ENCODE data around the gene LEFTY2.
"Not testable (repeated sequence)": the region's sequence is repeated elsewhere in the genome, so short reads cannot be mapped to it uniquely, and the experiment has no call there.

The LEFTY2 gene

GRCh38 chr1:225977937-225978748 lies 37.1 kb upstream of the LEFTY2 start:
- peak; percentile 47 for TF ChIP-seq CTCF (IDR thresholded peaks at IDR 0.05; ENCODE audit: extremely low read depth, insufficient read depth, missing control alignments)
- peak; percentile 58 for DNase-seq (ENCODE audit: low spot score)
- in situ Hi-C loops (cut with MboI; ENCODE audit: low pct_unique_long_range_greater_than_20kb, low sequenced_read_pairs, unreplicated experiment): no loop called here

- DNase-seq (ENCODE audit: low spot score); in situ Hi-C loops (cut with MboI; ENCODE audit: low pct_unique_long_range_greater_than_20kb, low sequenced_read_pairs, unreplicated experiment): not testable (repeated sequence)
These were observed 34.1 kb upstream of the LEFTY2 start for GRCh38 chr1:225975146-225975545.

GRCh38 chr1:225974454-225974853 lies 33.4 kb upstream of the LEFTY2 start:
- no peak for DNase-seq (ENCODE audit: low spot score)
- no peak for TF ChIP-seq CTCF (IDR thresholded peaks at IDR 0.05; ENCODE audit: extremely low read depth, insufficient read depth, missing control alignments)
- in situ Hi-C loops (cut with MboI; ENCODE audit: low pct_unique_long_range_greater_than_20kb, low sequenced_read_pairs, unreplicated experiment): no loop called here

- TF ChIP-seq CTCF (IDR thresholded peaks at IDR 0.05; ENCODE audit: extremely low read depth, insufficient read depth, missing control alignments): no peak
- DNase-seq (ENCODE audit: low spot score): no peak
- in situ Hi-C loops (cut with MboI; ENCODE audit: low pct_unique_long_range_greater_than_20kb, low sequenced_read_pairs, unreplicated experiment): no loop called here
These were observed 32.1 kb upstream of the LEFTY2 start for GRCh38 chr1:225973158-225973557.

GRCh38 chr1:225972344-225973152 lies 31.5 kb upstream of the LEFTY2 start:
- no peak for DNase-seq (ENCODE audit: low spot score)
- in situ Hi-C loops (cut with MboI; ENCODE audit: low pct_unique_long_range_greater_than_20kb, low sequenced_read_pairs, unreplicated experiment): no loop called here
- TF ChIP-seq CTCF (IDR thresholded peaks at IDR 0.05; ENCODE audit: extremely low read depth, insufficient read depth, missing control alignments): no peak

GRCh38 chr1:225970592-225971157 lies 29.7 kb upstream of the LEFTY2 start:
- DNase-seq (ENCODE audit: low spot score); in situ Hi-C loops (cut with MboI; ENCODE audit: low pct_unique_long_range_greater_than_20kb, low sequenced_read_pairs, unreplicated experiment): not testable (repeated sequence)

GRCh38 chr1:225969751-225970150 lies 28.7 kb upstream of the LEFTY2 start:
- in situ Hi-C loops (cut with MboI; ENCODE audit: low pct_unique_long_range_greater_than_20kb, low sequenced_read_pairs, unreplicated experiment); DNase-seq (ENCODE audit: low spot score): not testable (repeated sequence)

GRCh38 chr1:225965231-225965630 lies 24.2 kb upstream of the LEFTY2 start:
- in situ Hi-C loops (cut with MboI; ENCODE audit: low pct_unique_long_range_greater_than_20kb, low sequenced_read_pairs, unreplicated experiment): no loop called here
- DNase-seq (ENCODE audit: low spot score): no peak
- no peak for TF ChIP-seq CTCF (IDR thresholded peaks at IDR 0.05; ENCODE audit: extremely low read depth, insufficient read depth, missing control alignments)
